ENCODE data around the gene PLCL2.
"Not testable (repeated sequence)": the region's sequence is repeated elsewhere in the genome, so short reads cannot be mapped to it uniquely, and the experiment has no call there.

DNA sequence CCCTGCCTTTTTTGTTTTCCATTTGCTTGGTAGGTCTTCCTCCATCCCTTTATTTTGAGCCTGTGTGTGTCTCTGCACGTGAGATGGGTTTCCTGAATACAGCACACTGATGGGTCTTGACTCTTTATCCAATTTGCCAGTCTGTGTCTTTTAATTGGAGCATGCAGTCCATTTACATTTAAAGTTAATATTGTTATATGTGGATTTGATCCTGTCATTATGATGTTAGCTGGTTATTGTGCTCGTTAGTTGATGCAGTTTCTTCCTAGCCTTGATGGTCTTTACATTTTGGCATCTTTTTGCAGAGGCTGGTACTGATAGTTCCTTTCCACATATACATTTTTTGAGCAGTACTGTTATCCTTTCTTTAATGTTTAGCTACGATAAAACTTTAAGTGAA, 73.1 kb downstream of the PLCL2 start:
- TF ChIP-seq, protein P1, sequence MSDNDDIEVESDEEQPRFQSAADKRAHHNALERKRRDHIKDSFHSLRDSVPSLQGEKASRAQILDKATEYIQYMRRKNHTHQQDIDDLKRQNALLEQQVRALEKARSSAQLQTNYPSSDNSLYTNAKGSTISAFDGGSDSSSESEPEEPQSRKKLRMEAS (IDR thresholded peaks at IDR 0.05), result not testable (repeated sequence)
- TF ChIP-seq JUNB (IDR thresholded peaks at IDR 0.05), result not testable (repeated sequence)
